Tibial nerve (tissue), 4 donors: ENCODE results near the gene PNPLA1.

ENCODE experiments used
- CTCF ChIP-seq, 5 experiments: fragments of 200-600 bp in 3 of 5; fragments of 450-650 bp in 2 of 5; sonication (generic) in 3 of 5; IDR thresholded peaks; one replicate each; pipeline ENCODE4 v1.5.1; 2016 to 2019; ENCODE audit warnings: antibody characterized with exemption in 5 of 5, mild to moderate bottlenecking in 3 of 5, moderate library complexity in 2 of 5
- EP300 ChIP-seq, 2 donors: sonication (generic); formaldehyde crosslinking; IDR thresholded peaks; one replicate each; pipeline ENCODE4 v1.6.1; 2017; ENCODE audit warnings: antibody characterized with exemption in 2 of 2, mild to moderate bottlenecking in 1 of 2
- POLR2A ChIP-seq, 2 donors: fragments of 450-650 bp; IDR thresholded peaks; one replicate each; pipeline ENCODE4 v1.6.1; 2017; ENCODE audit warnings: antibody characterized with exemption in 2 of 2, mild to moderate bottlenecking in 2 of 2, moderate library complexity in 2 of 2

GRCh38 chr6:36252005-36252404 lies 17.9 kb upstream of the PNPLA1 start:
- TF ChIP-seq CTCF (IDR thresholded peaks at IDR 0.05): no peak
- TF ChIP-seq POLR2A (IDR thresholded peaks at IDR 0.05): no peak
- TF ChIP-seq EP300 (IDR thresholded peaks at IDR 0.05): no peak
